GM12892 (cell line): ENCODE results near the gene MCM3.

Experiments used
- POLR2A ChIP-seq: IDR thresholded peaks from 2 replicates; pipeline ENCODE4 v1.6.1; 2011; ENCODE audit warnings: low read depth, low read length, control low read depth
- POLR2AphosphoS5 ChIP-seq: IDR thresholded peaks from 2 replicates; pipeline ENCODE4 v1.6.1; 2011; ENCODE audit warnings: low read depth, low read length, control low read depth

DNA sequence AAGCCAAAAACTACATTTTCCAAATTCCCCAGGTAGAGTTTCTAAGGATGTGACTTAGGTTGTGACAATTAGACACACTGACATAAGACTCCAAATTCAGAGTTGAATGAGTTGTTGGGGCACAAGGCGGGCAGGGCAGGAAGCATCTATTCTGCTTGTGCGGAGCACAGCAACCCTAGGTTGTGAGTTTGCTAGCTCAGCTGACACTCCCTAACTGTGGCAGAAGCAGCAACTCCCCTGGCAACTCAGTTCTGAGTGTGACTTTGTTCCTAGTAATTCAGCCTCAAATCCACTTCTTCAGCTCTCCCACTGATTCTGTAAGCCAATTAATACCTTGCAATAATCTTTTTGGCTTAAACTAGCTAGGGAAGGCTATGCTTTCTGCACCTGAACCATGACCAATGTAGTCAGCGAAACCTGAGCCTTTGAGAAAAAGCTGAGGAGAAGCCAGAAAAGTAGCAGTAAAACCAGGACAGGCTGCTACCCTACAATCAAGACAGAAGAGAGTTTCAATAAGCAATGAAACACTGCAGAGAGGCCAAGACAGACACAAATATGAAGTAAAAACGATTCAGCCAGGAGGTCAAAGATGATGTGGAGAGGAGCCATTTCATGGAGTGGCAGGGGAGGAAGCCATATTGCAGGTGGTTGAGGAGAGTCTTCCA lies 47.4 kb upstream of the MCM3 start:
- TF ChIP-seq POLR2A, result no peak
- no peak for TF ChIP-seq POLR2AphosphoS5
